Mesothelial cell of epicardium (in vitro differentiated cells): ENCODE results near the gene ZC3H18. TPM values are rescaled to one million over a fixed set of nuclear protein-coding genes. Genes with fewer than 3 reads are reported as not detected.

ENCODE experiments used
- DNase-seq, 2 experiments: peaks; one replicate each; pipeline ENCODE4 v3.0.0; 2021; ENCODE audit warnings: low spot score in 2 of 2; ENCODE audit not compliant: unreplicated experiment in 2 of 2
- H3K27ac Mint-ChIP-seq: 2 replicates; pipeline ENCODE4 v1.8.0; 2021; ENCODE audit warnings: mixed read lengths
- H3K27me3 Mint-ChIP-seq: 2 replicates; pipeline ENCODE4 v1.8.0; 2021; ENCODE audit warnings: low read depth, mixed read lengths
- H3K36me3 Mint-ChIP-seq: 2 replicates; pipeline ENCODE4 v1.8.0; 2021; ENCODE audit warnings: mixed read lengths
- H3K4me1 Mint-ChIP-seq: 2 replicates; pipeline ENCODE4 v1.8.0; 2021; ENCODE audit warnings: mixed read lengths
- H3K4me3 Mint-ChIP-seq: 2 replicates; pipeline ENCODE4 v1.8.0; 2021; ENCODE audit warnings: mild to moderate bottlenecking, moderate library complexity, mixed read lengths
- H3K9me3 Mint-ChIP-seq: 2 replicates; pipeline ENCODE4 v1.8.0; 2021; ENCODE audit warnings: mixed read lengths
- total RNA-seq: library from RNA; stranded (reverse); gene quantifications from 3 replicates; pipeline ENCODE4 v1.2.1, GENCODE V29; 2021
- TF ChIP-seq, protein P1 (sequence below): fragments of 200-600 bp; sonication (generic); IDR thresholded peaks from one replicate; pipeline ENCODE4 v1.5.0; 2021; ENCODE audit warnings: antibody characterized with exemption; ENCODE audit not compliant: unreplicated experiment

Gene ZC3H18
- total RNA-seq, 1 donor from 2014 or later: 62.2 TPM

DNA sequence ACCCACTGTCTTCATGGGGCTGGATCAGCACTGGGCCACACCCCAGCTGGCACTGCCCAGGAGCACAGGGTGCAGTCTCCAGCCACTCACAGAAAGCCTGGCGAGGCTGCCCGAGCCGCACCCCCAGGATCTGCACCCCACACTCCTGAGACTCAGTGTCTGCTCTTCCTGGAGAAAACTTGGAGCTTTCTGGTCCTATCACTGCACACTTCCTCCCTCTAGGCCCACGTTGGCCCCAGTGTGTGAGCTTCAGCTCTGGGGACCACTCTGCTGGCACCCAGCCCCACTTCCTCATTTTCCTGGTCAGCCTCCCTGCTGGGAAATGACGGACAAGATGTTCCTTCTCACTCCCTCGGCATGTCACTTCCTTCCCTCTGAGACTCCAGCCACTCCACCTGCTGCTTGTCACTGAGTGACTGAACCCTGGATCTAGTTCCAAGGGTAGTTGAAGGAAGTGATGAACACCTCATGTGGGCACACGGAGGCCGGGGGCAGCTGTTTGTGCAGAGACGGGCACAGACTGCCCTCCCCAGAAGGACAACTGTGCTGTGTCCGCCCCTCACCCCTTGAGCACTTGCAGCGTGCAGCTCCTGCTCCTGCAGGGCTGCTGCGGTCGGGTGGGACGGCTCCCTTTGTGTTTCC, 29.0 kb downstream of the ZC3H18 start:
- Mint-ChIP-seq H3K36me3 (peaks cover 36% of the 10 kb centered on the region), H3K27ac (no peak overlapping the region), H3K27me3 (no peaks in the 10 kb centered on the region), H3K9me3 (no peaks in the 10 kb centered on the region), H3K4me3 (no peak overlapping the region), H3K4me1 (no peaks in the 10 kb centered on the region)
- no peak for DNase-seq
- TF ChIP-seq, protein P1, sequence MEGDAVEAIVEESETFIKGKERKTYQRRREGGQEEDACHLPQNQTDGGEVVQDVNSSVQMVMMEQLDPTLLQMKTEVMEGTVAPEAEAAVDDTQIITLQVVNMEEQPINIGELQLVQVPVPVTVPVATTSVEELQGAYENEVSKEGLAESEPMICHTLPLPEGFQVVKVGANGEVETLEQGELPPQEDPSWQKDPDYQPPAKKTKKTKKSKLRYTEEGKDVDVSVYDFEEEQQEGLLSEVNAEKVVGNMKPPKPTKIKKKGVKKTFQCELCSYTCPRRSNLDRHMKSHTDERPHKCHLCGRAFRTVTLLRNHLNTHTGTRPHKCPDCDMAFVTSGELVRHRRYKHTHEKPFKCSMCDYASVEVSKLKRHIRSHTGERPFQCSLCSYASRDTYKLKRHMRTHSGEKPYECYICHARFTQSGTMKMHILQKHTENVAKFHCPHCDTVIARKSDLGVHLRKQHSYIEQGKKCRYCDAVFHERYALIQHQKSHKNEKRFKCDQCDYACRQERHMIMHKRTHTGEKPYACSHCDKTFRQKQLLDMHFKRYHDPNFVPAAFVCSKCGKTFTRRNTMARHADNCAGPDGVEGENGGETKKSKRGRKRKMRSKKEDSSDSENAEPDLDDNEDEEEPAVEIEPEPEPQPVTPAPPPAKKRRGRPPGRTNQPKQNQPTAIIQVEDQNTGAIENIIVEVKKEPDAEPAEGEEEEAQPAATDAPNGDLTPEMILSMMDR: no peak

DNA sequence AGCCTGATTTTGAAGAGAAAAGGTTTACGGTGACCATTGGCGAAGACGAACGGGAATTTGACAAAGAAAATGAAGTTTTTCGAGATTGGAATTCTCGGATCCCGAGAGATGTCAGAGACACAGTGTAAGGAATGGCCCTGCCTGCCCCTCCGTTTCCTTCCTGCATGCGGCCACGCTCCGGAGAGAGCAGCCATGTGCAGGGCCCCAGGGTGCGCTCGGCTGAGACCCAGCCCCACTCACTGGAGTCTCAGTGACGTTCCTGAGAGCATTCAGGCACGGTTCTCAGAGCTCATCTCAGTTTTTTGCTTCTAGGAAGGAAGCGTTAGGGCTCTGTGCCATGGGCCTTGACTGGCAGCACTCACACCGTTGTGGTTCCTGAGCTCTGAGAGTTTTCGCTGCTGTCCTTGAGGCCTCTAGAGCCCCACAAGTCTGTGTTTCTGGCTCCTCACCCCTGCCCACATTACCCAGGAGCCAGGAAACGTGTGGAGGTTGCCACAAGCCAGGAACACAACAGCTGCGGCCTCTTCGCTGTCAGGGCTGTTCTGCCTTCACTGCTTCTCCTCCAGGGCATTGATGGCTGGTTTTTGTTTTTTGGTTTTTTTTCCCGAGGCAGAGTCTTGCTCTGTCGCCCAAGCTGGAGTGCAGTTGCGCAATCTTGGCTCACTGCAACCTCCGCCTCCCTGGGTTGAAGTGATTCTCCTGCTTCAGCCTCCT, 29.8 kb downstream of the ZC3H18 start:
- no peak overlapping the region for H3K27ac Mint-ChIP-seq
- no peaks in the 10 kb centered on the region for H3K27me3 Mint-ChIP-seq
- H3K4me1 Mint-ChIP-seq: no peaks in the 10 kb centered on the region
- no peak overlapping the region for H3K4me3 Mint-ChIP-seq
- no peak for DNase-seq
- TF ChIP-seq, protein P1: no peak
- no peaks in the 10 kb centered on the region for H3K9me3 Mint-ChIP-seq
- H3K36me3 Mint-ChIP-seq: peaks cover 36% of the 10 kb centered on the region

DNA sequence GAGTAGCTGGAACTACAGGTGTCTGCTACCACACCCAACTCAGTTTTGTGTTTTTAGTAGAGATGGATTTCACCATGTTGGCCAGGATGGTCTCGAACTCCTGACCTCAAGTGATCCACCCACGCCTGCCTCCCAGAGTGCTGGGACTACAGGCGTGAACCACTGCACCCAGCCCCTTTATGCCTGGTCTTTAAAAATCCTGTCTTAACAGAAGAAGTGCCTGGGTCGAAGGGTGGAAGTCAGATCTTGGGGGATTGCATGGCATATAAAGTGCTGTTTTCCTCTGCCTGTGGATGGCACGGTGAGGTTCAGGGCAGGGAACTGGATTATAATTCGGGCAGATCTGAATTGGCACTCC, 30.3 kb downstream of the ZC3H18 start:
- Mint-ChIP-seq H3K27ac (no peak overlapping the region), H3K27me3 (no peaks in the 10 kb centered on the region), H3K9me3 (no peaks in the 10 kb centered on the region), H3K4me1 (no peaks in the 10 kb centered on the region), H3K4me3 (no peak overlapping the region), H3K36me3 (peaks cover 34% of the 10 kb centered on the region)
- no peak for DNase-seq
- TF ChIP-seq, protein P1: no peak

DNA sequence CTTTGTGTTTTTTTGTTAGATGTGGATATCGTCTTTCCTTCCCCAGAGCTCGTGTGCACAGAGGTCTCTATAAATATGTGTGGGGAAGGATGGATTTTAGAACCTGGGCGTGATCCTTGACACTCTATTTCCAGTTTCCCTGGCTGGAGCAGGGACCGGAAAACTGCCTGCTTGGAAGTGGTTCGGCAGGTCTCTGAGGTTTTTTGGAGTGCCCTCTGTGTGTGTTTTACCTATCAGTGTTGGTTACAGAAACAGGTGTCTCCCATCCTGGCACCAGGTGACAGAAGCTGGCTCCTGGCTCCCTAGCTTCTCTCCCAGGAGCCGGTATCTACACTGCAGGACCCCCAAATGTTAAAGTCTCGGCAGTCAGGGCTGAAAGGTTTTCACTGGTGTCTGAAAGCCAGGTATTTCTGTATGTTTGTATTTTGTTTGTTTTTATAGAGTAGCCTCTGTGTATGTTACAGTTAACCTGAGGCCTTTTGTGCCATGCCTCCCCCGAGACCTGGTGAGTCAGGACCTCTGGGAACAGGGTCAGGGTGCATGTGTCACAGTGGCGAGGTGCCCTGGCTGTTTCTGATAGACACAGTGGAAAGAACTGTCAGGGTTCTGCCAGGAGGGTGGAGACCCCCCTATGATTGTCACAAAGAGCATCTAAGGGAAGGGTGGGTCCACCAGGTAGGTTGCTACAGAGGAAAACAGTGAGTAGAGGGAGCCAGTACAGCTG, 31.3 kb downstream of the ZC3H18 start:
- Mint-ChIP-seq H3K4me1 (no peaks in the 10 kb centered on the region), H3K27me3 (no peaks in the 10 kb centered on the region), H3K27ac (no peak overlapping the region), H3K9me3 (no peaks in the 10 kb centered on the region), H3K4me3 (no peak overlapping the region), H3K36me3 (peaks cover 36% of the 10 kb centered on the region)
- no peak for DNase-seq
- TF ChIP-seq, protein P1: no peak

DNA sequence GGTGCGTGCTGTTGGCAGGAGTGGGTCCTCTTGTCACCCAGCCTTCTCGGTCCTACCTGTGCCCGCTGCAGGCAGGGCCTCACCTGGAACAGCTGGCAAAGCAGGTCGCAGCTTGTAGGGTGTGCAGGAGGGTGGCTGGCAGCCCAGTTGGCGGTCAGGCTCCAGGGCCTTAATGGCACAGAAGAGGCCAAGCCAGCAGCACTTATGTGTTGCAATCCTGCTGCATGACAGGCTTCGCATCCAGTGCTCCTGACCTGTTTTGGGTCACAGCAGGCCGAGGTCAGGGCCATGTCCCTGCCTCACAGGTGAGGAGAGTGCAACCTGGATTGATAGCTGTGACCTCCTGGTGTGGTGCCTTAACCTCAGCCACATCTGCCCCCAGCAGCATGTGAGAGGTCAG, 31.9 kb downstream of the ZC3H18 start:
- Mint-ChIP-seq H3K4me1 (no peaks in the 10 kb centered on the region), H3K36me3 (peaks cover 37% of the 10 kb centered on the region), H3K27ac (no peak overlapping the region), H3K27me3 (no peaks in the 10 kb centered on the region), H3K4me3 (no peak overlapping the region), H3K9me3 (no peaks in the 10 kb centered on the region)
- TF ChIP-seq, protein P1: no peak
- DNase-seq: no peak
